ENCODE measurements around the gene SSTR3. TPM values are rescaled to one million over a fixed set of nuclear protein-coding genes. Genes with fewer than 3 reads are reported as not detected.

SSTR3 gene
- total RNA-seq, 1 experiment from 2014 or later = 0.22 TPM

DNA sequence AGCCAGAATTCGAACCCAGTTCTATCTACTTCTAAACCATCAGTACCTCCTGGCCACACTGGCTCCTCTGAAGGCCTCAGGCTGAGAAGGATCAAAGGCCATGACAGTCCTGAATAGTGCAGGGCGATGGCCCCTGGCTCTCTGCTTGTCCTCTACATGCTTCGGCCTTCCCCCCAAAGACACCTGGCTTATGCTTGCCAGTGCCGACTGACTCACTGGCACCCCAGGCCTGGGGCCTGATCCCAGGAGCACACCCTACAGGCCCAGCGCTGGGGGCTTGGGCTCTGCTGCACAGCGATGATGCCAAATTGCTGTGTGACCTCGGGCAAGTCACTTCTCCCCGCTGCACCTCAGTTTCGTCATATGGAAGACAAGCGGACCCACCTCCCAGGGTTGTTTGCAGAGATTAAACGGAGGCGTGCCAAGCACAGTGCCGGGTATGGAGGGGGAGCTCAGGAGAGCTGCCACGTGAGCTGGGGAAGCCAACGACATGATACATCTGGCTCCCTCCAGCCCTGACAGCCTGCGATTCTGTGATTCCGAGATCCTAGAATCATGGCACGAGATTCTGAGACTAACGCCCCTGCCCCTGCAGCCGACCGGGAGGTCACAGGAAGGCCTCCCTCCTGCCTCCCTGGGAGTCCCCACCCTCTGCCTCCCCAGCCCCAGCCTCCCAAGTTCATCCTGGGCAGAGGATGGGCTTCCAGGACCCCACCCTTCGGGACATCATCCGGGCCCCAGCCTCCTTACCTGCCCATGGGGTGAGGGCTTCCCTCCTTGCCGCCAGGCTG, 1.0 kb downstream of the SSTR3 start:
- peaks cover 12% of the 10 kb centered on the region for H3K4me1 Mint-ChIP-seq
- no peaks in the 10 kb centered on the region for H3K36me3 Mint-ChIP-seq
- POLR2A ChIA-PET = no interaction called here
- TF ChIP-seq MYBL2 (CRISPR knock-in tag; IDR thresholded peaks at IDR 0.05) (no peak), OVOL2 (CRISPR knock-in tag; IDR thresholded peaks at IDR 0.05; ENCODE audit: borderline replicate concordance) (no peak), ZNF317 (CRISPR knock-in tag; IDR thresholded peaks at IDR 0.05; ENCODE audit: borderline replicate concordance, low read depth) (no peak)
- TF ChIP-seq, protein P1, sequence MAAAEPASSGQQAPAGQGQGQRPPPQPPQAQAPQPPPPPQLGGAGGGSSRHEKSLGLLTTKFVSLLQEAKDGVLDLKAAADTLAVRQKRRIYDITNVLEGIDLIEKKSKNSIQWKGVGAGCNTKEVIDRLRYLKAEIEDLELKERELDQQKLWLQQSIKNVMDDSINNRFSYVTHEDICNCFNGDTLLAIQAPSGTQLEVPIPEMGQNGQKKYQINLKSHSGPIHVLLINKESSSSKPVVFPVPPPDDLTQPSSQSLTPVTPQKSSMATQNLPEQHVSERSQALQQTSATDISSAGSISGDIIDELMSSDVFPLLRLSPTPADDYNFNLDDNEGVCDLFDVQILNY (CRISPR knock-in tag; IDR thresholded peaks at IDR 0.05) = no peak
- TF ChIP-seq, protein P2, sequence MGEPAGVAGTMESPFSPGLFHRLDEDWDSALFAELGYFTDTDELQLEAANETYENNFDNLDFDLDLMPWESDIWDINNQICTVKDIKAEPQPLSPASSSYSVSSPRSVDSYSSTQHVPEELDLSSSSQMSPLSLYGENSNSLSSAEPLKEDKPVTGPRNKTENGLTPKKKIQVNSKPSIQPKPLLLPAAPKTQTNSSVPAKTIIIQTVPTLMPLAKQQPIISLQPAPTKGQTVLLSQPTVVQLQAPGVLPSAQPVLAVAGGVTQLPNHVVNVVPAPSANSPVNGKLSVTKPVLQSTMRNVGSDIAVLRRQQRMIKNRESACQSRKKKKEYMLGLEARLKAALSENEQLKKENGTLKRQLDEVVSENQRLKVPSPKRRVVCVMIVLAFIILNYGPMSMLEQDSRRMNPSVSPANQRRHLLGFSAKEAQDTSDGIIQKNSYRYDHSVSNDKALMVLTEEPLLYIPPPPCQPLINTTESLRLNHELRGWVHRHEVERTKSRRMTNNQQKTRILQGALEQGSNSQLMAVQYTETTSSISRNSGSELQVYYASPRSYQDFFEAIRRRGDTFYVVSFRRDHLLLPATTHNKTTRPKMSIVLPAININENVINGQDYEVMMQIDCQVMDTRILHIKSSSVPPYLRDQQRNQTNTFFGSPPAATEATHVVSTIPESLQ (CRISPR knock-in tag; IDR thresholded peaks at IDR 0.05) = no peak
- TF ChIP-seq, protein P3, sequence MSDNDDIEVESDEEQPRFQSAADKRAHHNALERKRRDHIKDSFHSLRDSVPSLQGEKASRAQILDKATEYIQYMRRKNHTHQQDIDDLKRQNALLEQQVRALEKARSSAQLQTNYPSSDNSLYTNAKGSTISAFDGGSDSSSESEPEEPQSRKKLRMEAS (CRISPR knock-in tag; IDR thresholded peaks at IDR 0.05) = no peak
- H3K9me3 Mint-ChIP-seq = no peaks in the 10 kb centered on the region
- peaks cover 6% of the 10 kb centered on the region; the same call in 1 of the 2 replicates for H3K27me3 Mint-ChIP-seq (ENCODE audit: low read depth)
- no peak for DNase-seq (ENCODE audit: low spot score)
- no peak overlapping the region for H3K27ac Mint-ChIP-seq
- CTCF ChIA-PET = interaction anchor here (0.5 to 2.6 kb wide), 3 partner anchors 11 to 415 kb away, joined by 4 to 16 read pairs (median 6); no protein-coding TSS in a partner anchor
- no peak for ATAC-seq
- H3K4me3 Mint-ChIP-seq = no peak overlapping the region; the same call in 1 of the 2 replicates

DNA sequence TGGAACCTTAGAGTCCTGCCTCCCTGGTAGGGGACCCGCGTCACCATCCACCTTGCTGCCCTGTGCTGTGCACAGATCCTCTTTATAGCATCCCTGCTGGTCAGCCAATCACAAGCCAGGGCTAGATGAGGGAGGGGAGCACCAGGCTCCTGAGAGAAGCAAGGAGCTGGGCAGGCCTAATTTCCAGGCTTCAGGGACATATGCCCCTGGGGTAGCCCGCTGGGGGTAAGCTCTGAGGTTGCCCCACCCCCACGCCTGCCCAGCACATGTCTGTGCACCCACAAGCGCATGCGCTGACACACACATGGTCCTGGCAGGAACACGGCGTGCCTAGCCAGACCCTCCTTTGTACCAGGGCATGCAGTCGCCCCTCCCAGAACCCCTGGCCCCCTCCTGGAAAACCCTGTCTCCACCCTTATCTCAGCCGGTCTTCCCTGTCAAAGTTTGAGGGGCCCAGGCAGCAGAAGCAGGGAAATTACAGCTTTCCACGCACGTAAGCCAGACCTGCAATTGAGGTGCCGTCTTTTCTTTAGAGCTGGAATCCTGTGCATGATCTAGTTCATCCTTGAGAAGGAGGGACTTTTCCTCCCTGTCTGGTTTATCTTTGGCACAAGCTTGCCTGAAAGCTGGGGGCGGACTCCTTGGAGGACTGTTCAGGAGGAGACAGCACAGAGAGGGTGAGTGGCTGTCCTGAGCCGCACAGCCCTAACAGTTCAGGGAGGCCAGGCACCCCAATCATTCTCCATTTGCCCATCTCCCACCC, 2.1 kb downstream of the SSTR3 start:
- ChIA-PET CTCF (interaction anchor here (2.6 kb wide), 1 partner anchor 10 kb away, joined by 16 read pairs; no protein-coding TSS in a partner anchor), POLR2A (no interaction called here)
- H3K4me3 Mint-ChIP-seq = no peak overlapping the region
- no peaks in the 10 kb centered on the region for H3K9me3 Mint-ChIP-seq
- no peak overlapping the region for H3K27ac Mint-ChIP-seq
- no peak for DNase-seq (ENCODE audit: low spot score)
- no peaks in the 10 kb centered on the region for H3K36me3 Mint-ChIP-seq
- H3K27me3 Mint-ChIP-seq (ENCODE audit: low read depth) = peaks cover 6% of the 10 kb centered on the region; the same call in 1 of the 2 replicates
- no peak for ATAC-seq
- peaks cover 12% of the 10 kb centered on the region for H3K4me1 Mint-ChIP-seq
- TF ChIP-seq GTF2I (CRISPR knock-in tag; conservative IDR thresholded peaks at IDR 0.05) (no peak), OVOL2 (CRISPR knock-in tag; IDR thresholded peaks at IDR 0.05; ENCODE audit: borderline replicate concordance) (no peak), MYBL2 (CRISPR knock-in tag; IDR thresholded peaks at IDR 0.05) (no peak), ZNF138 (CRISPR knock-in tag; conservative IDR thresholded peaks at IDR 0.05) (no peak), JUN (CRISPR knock-in tag; IDR thresholded peaks at IDR 0.05) (no peak)
- TF ChIP-seq, protein P4, sequence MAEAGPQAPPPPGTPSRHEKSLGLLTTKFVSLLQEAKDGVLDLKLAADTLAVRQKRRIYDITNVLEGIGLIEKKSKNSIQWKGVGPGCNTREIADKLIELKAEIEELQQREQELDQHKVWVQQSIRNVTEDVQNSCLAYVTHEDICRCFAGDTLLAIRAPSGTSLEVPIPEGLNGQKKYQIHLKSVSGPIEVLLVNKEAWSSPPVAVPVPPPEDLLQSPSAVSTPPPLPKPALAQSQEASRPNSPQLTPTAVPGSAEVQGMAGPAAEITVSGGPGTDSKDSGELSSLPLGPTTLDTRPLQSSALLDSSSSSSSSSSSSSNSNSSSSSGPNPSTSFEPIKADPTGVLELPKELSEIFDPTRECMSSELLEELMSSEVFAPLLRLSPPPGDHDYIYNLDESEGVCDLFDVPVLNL (CRISPR knock-in tag; IDR thresholded peaks at IDR 0.05; ENCODE audit: borderline replicate concordance, low read depth) = no peak
- TF ChIP-seq, protein P5, sequence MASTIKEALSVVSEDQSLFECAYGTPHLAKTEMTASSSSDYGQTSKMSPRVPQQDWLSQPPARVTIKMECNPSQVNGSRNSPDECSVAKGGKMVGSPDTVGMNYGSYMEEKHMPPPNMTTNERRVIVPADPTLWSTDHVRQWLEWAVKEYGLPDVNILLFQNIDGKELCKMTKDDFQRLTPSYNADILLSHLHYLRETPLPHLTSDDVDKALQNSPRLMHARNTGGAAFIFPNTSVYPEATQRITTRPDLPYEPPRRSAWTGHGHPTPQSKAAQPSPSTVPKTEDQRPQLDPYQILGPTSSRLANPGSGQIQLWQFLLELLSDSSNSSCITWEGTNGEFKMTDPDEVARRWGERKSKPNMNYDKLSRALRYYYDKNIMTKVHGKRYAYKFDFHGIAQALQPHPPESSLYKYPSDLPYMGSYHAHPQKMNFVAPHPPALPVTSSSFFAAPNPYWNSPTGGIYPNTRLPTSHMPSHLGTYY (CRISPR knock-in tag; IDR thresholded peaks at IDR 0.05) = no peak

DNA sequence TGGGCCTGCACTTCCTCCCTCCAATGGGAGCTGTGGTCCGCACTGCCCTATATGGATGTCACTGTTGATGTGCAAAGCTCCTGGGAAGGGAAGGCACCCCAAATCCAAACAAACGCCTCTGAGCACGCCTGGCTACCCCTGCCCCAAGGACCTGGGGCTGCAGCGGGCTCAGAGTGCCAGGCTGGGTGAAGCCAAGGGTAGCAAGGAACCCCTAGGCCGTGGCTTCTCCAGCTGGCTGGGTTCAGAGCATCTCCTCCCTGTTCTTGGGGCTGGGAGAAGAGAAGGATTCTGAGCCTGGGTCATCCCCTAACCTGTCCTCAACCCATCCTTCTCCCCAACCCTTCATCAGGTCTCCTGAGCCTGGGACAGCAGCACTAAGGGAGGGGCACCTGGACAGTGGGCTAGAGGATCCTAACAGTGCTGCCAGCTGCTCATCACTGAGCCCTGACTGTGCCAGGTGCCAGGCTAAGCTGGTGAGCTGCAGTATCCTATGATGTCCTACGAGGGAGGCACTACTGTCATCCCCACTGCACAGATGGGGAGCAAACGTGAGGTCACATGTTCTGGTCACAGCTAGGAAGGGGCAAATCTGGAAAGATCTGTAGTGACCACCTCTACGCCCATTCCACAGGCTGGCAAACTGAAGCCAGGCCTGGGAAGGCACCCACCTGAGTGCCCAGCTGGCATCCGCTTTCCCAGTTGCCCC, 3.0 kb downstream of the SSTR3 start:
- no peak for DNase-seq (ENCODE audit: low spot score)
- no peaks in the 10 kb centered on the region for H3K9me3 Mint-ChIP-seq
- POLR2A ChIA-PET = no interaction called here
- CTCF ChIA-PET = interaction anchor here (0.9 to 2.6 kb wide), 2 partner anchors 9 to 51 kb away, joined by 3 to 16 read pairs; no protein-coding TSS in a partner anchor
- H3K4me1 Mint-ChIP-seq = peaks cover 12% of the 10 kb centered on the region
- no peak overlapping the region for H3K27ac Mint-ChIP-seq
- peaks cover 6% of the 10 kb centered on the region; the same call in 1 of the 2 replicates for H3K27me3 Mint-ChIP-seq (ENCODE audit: low read depth)
- H3K4me3 Mint-ChIP-seq = no peak overlapping the region
- no peak for ATAC-seq
- H3K36me3 Mint-ChIP-seq = no peaks in the 10 kb centered on the region
- TF ChIP-seq, protein P5 (CRISPR knock-in tag; IDR thresholded peaks at IDR 0.05) = no peak
- no peak for TF ChIP-seq ZNF396 (CRISPR knock-in tag; IDR thresholded peaks at IDR 0.05; ENCODE audit: borderline replicate concordance)
- TF ChIP-seq, protein P6, sequence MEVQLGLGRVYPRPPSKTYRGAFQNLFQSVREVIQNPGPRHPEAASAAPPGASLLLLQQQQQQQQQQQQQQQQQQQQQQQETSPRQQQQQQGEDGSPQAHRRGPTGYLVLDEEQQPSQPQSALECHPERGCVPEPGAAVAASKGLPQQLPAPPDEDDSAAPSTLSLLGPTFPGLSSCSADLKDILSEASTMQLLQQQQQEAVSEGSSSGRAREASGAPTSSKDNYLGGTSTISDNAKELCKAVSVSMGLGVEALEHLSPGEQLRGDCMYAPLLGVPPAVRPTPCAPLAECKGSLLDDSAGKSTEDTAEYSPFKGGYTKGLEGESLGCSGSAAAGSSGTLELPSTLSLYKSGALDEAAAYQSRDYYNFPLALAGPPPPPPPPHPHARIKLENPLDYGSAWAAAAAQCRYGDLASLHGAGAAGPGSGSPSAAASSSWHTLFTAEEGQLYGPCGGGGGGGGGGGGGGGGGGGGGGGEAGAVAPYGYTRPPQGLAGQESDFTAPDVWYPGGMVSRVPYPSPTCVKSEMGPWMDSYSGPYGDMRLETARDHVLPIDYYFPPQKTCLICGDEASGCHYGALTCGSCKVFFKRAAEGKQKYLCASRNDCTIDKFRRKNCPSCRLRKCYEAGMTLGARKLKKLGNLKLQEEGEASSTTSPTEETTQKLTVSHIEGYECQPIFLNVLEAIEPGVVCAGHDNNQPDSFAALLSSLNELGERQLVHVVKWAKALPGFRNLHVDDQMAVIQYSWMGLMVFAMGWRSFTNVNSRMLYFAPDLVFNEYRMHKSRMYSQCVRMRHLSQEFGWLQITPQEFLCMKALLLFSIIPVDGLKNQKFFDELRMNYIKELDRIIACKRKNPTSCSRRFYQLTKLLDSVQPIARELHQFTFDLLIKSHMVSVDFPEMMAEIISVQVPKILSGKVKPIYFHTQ (CRISPR knock-in tag; IDR thresholded peaks at IDR 0.05) = no peak

Measured in WTC11 (cell line).